HCT116 (cell line): ENCODE measurements around the gene ZNF222. TPM values are rescaled to one million over a fixed set of nuclear protein-coding genes. Genes with fewer than 3 reads are reported as not detected.

Source experiments
- ATAC-seq: fragments of 200-7000 bp; cut with Tn5 transposase; 2 replicates; pipeline ENCODE4 v1.9.1; 2020; ENCODE audit warnings: mild to moderate bottlenecking, moderate library complexity
- BruUV-seq: library from RNA; stranded (reverse); fragments of 400-500 nt; replicated peaks from 2 replicates; lab custom pipeline; 2021; lab: Mats Ljungman, UMichigan
- CTCF ChIA-PET: fragments of 300-600 bp; sonication (Branson Sonifier 250); formaldehyde crosslinking; loops from one replicate; lab custom pipeline; 2021; ENCODE audit warnings: antibody characterized with exemption; lab: Charles Lee
- POLR2A ChIA-PET: fragments of 300-600, 350-600 bp; sonication (Branson Sonifier 250); formaldehyde crosslinking; loops from one replicate; lab custom pipeline; 2021; ENCODE audit warnings: antibody characterized with exemption; lab: Charles Lee
- RAD21 ChIA-PET, 2 experiments: fragments of 300-600 bp; sonication (Branson Sonifier 250); formaldehyde crosslinking; loops; one replicate each; lab custom pipeline; 2023; ENCODE audit warnings: low total read pairs in 2 of 2; ENCODE audit not compliant: uncharacterized antibody in 2 of 2, unreplicated experiment in 2 of 2, low non-redundant PET in 1 of 2; lab: Charles Lee
- DNase-seq: peaks from one replicate; pipeline ENCODE4 v3.0.0-alpha.2; 2010; ENCODE audit warnings: low read depth, low spot score
- H2AFZ ChIP-seq: fragments of 200-600 bp; shearing (Covaris generic), sonication (generic); 2 replicates; pipeline ENCODE4 v1.6.1; 2017; ENCODE audit warnings: low read depth, mixed run types, mixed read lengths, antibody characterized with exemption, low read length; ENCODE audit not compliant: poor library complexity, severe bottlenecking
- H3K27ac ChIP-seq: 2 replicates; pipeline ENCODE4 v1.5.1; 2012; ENCODE audit warnings: low read depth, low read length
- H3K27me3 ChIP-seq: fragments of 200-600 bp; sonication (generic); 2 replicates; pipeline ENCODE4 v1.6.1; 2016; ENCODE audit warnings: mixed run types, low read length, mixed read lengths; ENCODE audit not compliant: insufficient read depth
- H3K36me3 ChIP-seq, 2 experiments: fragments of 200-500 bp in 1 of 2; fragments of 200-600 bp in 1 of 2; sonication (Bioruptor generic) in 1 of 2; sonication (generic) in 1 of 2; 2 replicates each; pipeline versions ENCODE4 v1.5.1 to v1.6.1; 2014 to 2016; ENCODE audit warnings: low read length in 2 of 2, inconsistent platforms in 1 of 2, mixed read lengths in 1 of 2, mixed run types in 1 of 2; ENCODE audit not compliant: insufficient read depth in 2 of 2, control insufficient read depth in 1 of 2
- H3K4me1 ChIP-seq, 2 experiments: fragments of 200-600 bp in 1 of 2; sonication (generic) in 1 of 2; 2 replicates each; pipeline versions ENCODE4 v1.5.1 to v1.6.1; 2012 to 2017; ENCODE audit warnings: low read length in 2 of 2, inconsistent platforms in 1 of 2, mild to moderate bottlenecking in 1 of 2, mixed read lengths in 1 of 2, mixed run types in 1 of 2, moderate library complexity in 1 of 2; ENCODE audit not compliant: insufficient read depth in 2 of 2, control insufficient read depth in 1 of 2
- H3K4me2 ChIP-seq: fragments of 200-600 bp; sonication (generic); 2 replicates; pipeline ENCODE4 v1.6.1; 2017; ENCODE audit warnings: mixed run types, low read length, mixed read lengths
- H3K4me3 ChIP-seq, 2 experiments: fragments of 200-600 bp in 1 of 2; sonication (generic) in 1 of 2; replicated peaks in 1 of 2; 2 replicates each; pipeline ENCODE4 v1.5.1; 2011 to 2016; ENCODE audit warnings: low read length in 2 of 2, control low read depth in 1 of 2, low read depth in 1 of 2, mild to moderate bottlenecking in 1 of 2, mixed read lengths in 1 of 2, mixed run types in 1 of 2
- H3K79me2 ChIP-seq: fragments of 200-600 bp; sonication (generic); 2 replicates; pipeline ENCODE4 v1.6.1; 2017; ENCODE audit warnings: mild to moderate bottlenecking, mixed run types, low read length, moderate library complexity, mixed read lengths; ENCODE audit not compliant: insufficient read depth
- H3K9ac ChIP-seq: fragments of 200-600 bp; sonication (generic); 2 replicates; pipeline ENCODE4 v1.6.1; 2016; ENCODE audit warnings: low read length, mixed read lengths
- H3K9me2 ChIP-seq: fragments of 200-600 bp; sonication (generic), shearing (Covaris generic); 2 replicates; pipeline ENCODE4 v1.6.1; 2017; ENCODE audit warnings: mixed run types, mild to moderate bottlenecking, moderate library complexity; ENCODE audit not compliant: insufficient read depth
- H3K9me3 ChIP-seq, 2 experiments: fragments of 200-500 bp in 1 of 2; fragments of 200-600 bp in 1 of 2; sonication (Bioruptor generic) in 1 of 2; sonication (generic) in 1 of 2; 2 replicates each; pipeline ENCODE4 v1.6.1; 2014 to 2017; ENCODE audit warnings: low read length in 2 of 2, mixed read lengths in 2 of 2, inconsistent platforms in 1 of 2, low read depth in 1 of 2, mild to moderate bottlenecking in 1 of 2, mixed run types in 1 of 2, moderate library complexity in 1 of 2; ENCODE audit not compliant: control insufficient read depth in 1 of 2, insufficient read depth in 1 of 2
- H4K20me1 ChIP-seq: fragments of 200-600 bp; sonication (generic), shearing (Covaris generic); 2 replicates; pipeline ENCODE4 v1.6.1; 2017; ENCODE audit warnings: mixed run types, mild to moderate bottlenecking, moderate library complexity; ENCODE audit not compliant: insufficient read depth
- CBX3 ChIP-seq: IDR thresholded peaks from 2 replicates; pipeline ENCODE4 v1.6.1; 2012; ENCODE audit warnings: low read depth
- CEBPB ChIP-seq: IDR thresholded peaks from 2 replicates; pipeline ENCODE4 v1.6.1; 2012; ENCODE audit warnings: low read depth
- EGR1 ChIP-seq: IDR thresholded peaks from 2 replicates; pipeline ENCODE4 v1.6.1; 2012; ENCODE audit warnings: low read depth
- ELF1 ChIP-seq: IDR thresholded peaks from 2 replicates; pipeline ENCODE4 v1.6.1; 2012; ENCODE audit warnings: low read depth, borderline replicate concordance
- EZH2 ChIP-seq: fragments of 200-600 bp; sonication (generic); IDR thresholded peaks from 2 replicates; pipeline ENCODE4 v1.6.1; 2017; ENCODE audit warnings: antibody characterized with exemption, mixed run types
- EZH2phosphoT487 ChIP-seq: fragments of 200-600 bp; IDR thresholded peaks from 2 replicates; pipeline ENCODE4 v1.6.1; 2018; ENCODE audit warnings: antibody characterized with exemption, borderline replicate concordance
- FOSL1 ChIP-seq: IDR thresholded peaks from 2 replicates; pipeline ENCODE4 v1.6.1; 2012; ENCODE audit warnings: low read depth
- JUND ChIP-seq: IDR thresholded peaks from 2 replicates; pipeline ENCODE4 v1.6.1; 2012
- POLR2A ChIP-seq: IDR thresholded peaks from 2 replicates; pipeline ENCODE4 v1.7.0; 2011; ENCODE audit warnings: borderline replicate concordance; ENCODE audit not compliant: insufficient read depth, insufficient read length; ENCODE audit errors: extremely low read depth
- POLR2AphosphoS5 ChIP-seq: IDR thresholded peaks from 2 replicates; pipeline ENCODE4 v1.6.1; 2011; ENCODE audit warnings: mild to moderate bottlenecking, low read depth, low read length, moderate library complexity
- SIN3A ChIP-seq: IDR thresholded peaks from 2 replicates; pipeline ENCODE4 v1.6.1; 2012; ENCODE audit warnings: low read depth
- SP1 ChIP-seq: IDR thresholded peaks from 2 replicates; pipeline ENCODE4 v1.6.1; 2012; ENCODE audit warnings: low read depth
- SRF ChIP-seq: IDR thresholded peaks from 2 replicates; pipeline ENCODE4 v1.6.1; 2012; ENCODE audit warnings: low read depth
- TCF7L2 ChIP-seq: IDR thresholded peaks from 2 replicates; pipeline ENCODE4 v1.7.0; 2011; ENCODE audit warnings: borderline replicate concordance, inconsistent platforms; ENCODE audit not compliant: insufficient read depth, insufficient read length; ENCODE audit errors: extremely low read depth
- YY1 ChIP-seq: IDR thresholded peaks from 2 replicates; pipeline ENCODE4 v1.6.1; 2011; ENCODE audit warnings: low read length, low read depth, moderate library complexity, mild to moderate bottlenecking; ENCODE audit not compliant: insufficient replicate concordance; ENCODE audit errors: extremely low read depth
- ZFX ChIP-seq: fragments of 450-650 bp; IDR thresholded peaks from 2 replicates; pipeline ENCODE4 v1.6.1; 2017
- ZNF274 ChIP-seq: fragments of 200-500 bp; sonication (Bioruptor generic); IDR thresholded peaks from 2 replicates; pipeline ENCODE4 v1.6.1; 2014; ENCODE audit warnings: mild to moderate bottlenecking, low read depth, low read length, inconsistent platforms
- intact Hi-C: fragments of 100-400 bp; cut with micrococcal nuclease; formaldehyde crosslinking; loops from 2 replicates; pipeline ENCODE4 v1.10.0; 2022
- total RNA-seq: library from RNA; stranded (reverse); gene quantifications from one replicate; pipeline ENCODE4 v1.2.1, GENCODE V29; 2021; ENCODE audit not compliant: unreplicated experiment
- TF ChIP-seq, protein P1 (sequence below), 3 experiments: fragments of 200-600 bp in 1 of 3; sonication (generic) in 1 of 3; IDR thresholded peaks in 2 of 3; conservative IDR thresholded peaks in 1 of 3; 2 replicates each; pipeline ENCODE4 v1.5.1; 2012 to 2017; ENCODE audit warnings: low read depth in 2 of 3, low read length in 2 of 3, antibody characterized with exemption in 1 of 3, borderline replicate concordance in 1 of 3, control low read depth in 1 of 3, mild to moderate bottlenecking in 1 of 3, mixed read lengths in 1 of 3, mixed run types in 1 of 3, moderate library complexity in 1 of 3; ENCODE audit not compliant: insufficient read depth in 1 of 3

Gene ZNF222
- total RNA-seq, 1 experiment from 2014 or later, result 3.0 TPM

- no peak overlapping the region for H3K9ac ChIP-seq
- no peak overlapping the region for H3K4me2 ChIP-seq
- CTCF ChIA-PET, result no interaction called here
- TF ChIP-seq POLR2AphosphoS5 (no peak), SP1 (no peak), ELF1 (no peak), TCF7L2 (no peak), ZFX (no peak), SRF (no peak), CEBPB (no peak), EZH2 (no peak), EGR1 (no peak), JUND (no peak), YY1 (no peak), FOSL1 (no peak)
- no peak overlapping the region for H3K4me3 ChIP-seq
- H3K9me2 ChIP-seq, result no peaks in the 10 kb centered on the region
- H3K79me2 ChIP-seq, result no peaks in the 10 kb centered on the region
- no TSS peak for BruUV-seq
- H3K9me3 ChIP-seq, result peaks cover 0 to 20% of the 10 kb centered on the region in 2 experiments; a peak in 3 of 4 replicates
- POLR2A ChIA-PET, result no interaction called here
- H3K4me1 ChIP-seq, result no peaks in the 10 kb centered on the region
- no peak for DNase-seq
- H3K27ac ChIP-seq, result no peak overlapping the region
- no peak overlapping the region for H2AFZ ChIP-seq
- H4K20me1 ChIP-seq, result no peaks in the 10 kb centered on the region
- RAD21 ChIA-PET, result no interaction called here
- intact Hi-C loops, result no loop called here
- no peak for ATAC-seq
- no peaks in the 10 kb centered on the region for H3K36me3 ChIP-seq
- H3K27me3 ChIP-seq, result no peaks in the 10 kb centered on the region
These were observed 44.2 kb downstream of the ZNF222 start for GRCh38 chr19:44069415-44069814.

GRCh38 chr19:44071824-44072542, 46.8 kb downstream of the ZNF222 start, which contains the start of gene ZNF284:
TSS of gene ZNF284 (plus strand) at chr19:44072159. CDS start at chr19:44076390, 4,231 bp downstream.
- Histone ChIP-seq H3K4me1 (no peaks in the 10 kb centered on the region), H3K36me3 (no peaks in the 10 kb centered on the region), H3K27ac (no peak within 1 kb of the TSS), H3K4me2 (no peak within 1 kb of the TSS), H4K20me1 (no peaks in the 10 kb centered on the region), H3K27me3 (no peaks in the 10 kb centered on the region), H3K9me2 (no peaks in the 10 kb centered on the region), H3K9ac (no peak within 1 kb of the TSS), H3K79me2 (no peaks in the 10 kb centered on the region), H3K9me3 (peaks cover 0 to 3% of the 10 kb centered on the region in 2 experiments; a peak in 2 of 4 replicates), H3K4me3 (no peak within 1 kb of the TSS), H2AFZ (no peak within 1 kb of the TSS)
- ATAC-seq, result no peak
- ChIA-PET CTCF (no interaction called here), RAD21 (no interaction called here), POLR2A (no interaction called here)
- DNase-seq, result no peak
- TF ChIP-seq ZNF274, result no peak
- TF ChIP-seq EZH2phosphoT487, result no peak
- no peak for TF ChIP-seq EZH2
- TF ChIP-seq CBX3, result no peak
- no peak for TF ChIP-seq TCF7L2
- TF ChIP-seq POLR2A, result no peak
- no peak for TF ChIP-seq ELF1
- TF ChIP-seq FOSL1, result no peak
- TF ChIP-seq POLR2AphosphoS5, result no peak
- no peak for TF ChIP-seq ZFX
- TF ChIP-seq, protein P1, sequence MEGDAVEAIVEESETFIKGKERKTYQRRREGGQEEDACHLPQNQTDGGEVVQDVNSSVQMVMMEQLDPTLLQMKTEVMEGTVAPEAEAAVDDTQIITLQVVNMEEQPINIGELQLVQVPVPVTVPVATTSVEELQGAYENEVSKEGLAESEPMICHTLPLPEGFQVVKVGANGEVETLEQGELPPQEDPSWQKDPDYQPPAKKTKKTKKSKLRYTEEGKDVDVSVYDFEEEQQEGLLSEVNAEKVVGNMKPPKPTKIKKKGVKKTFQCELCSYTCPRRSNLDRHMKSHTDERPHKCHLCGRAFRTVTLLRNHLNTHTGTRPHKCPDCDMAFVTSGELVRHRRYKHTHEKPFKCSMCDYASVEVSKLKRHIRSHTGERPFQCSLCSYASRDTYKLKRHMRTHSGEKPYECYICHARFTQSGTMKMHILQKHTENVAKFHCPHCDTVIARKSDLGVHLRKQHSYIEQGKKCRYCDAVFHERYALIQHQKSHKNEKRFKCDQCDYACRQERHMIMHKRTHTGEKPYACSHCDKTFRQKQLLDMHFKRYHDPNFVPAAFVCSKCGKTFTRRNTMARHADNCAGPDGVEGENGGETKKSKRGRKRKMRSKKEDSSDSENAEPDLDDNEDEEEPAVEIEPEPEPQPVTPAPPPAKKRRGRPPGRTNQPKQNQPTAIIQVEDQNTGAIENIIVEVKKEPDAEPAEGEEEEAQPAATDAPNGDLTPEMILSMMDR (IDR thresholded peaks at IDR 0.05 in 2 of 3, conservative IDR thresholded peaks at IDR 0.05 in 1 of 3; ENCODE audit: borderline replicate concordance in 1 of 3, insufficient read depth in 1 of 3, low read depth in 2 of 3, low read length in 2 of 3), result no peak
- TF ChIP-seq SIN3A, result no peak
- intact Hi-C loops, result no loop called here
- no TSS peak for BruUV-seq
